Adipocyte (in vitro differentiated cells): ENCODE data around the gene SHISAL1.

Experiments
- DNase-seq: peaks from one replicate; pipeline ENCODE4 v3.0.0-alpha.2; 2015; ENCODE audit warnings: low read depth
- H3K27me3 ChIP-seq: replicated peaks from 2 replicates; pipeline ENCODE4 v1.7.0; 2013; ENCODE audit warnings: mild to moderate bottlenecking, low read length, moderate library complexity; ENCODE audit not compliant: control insufficient read depth, insufficient read depth
- H3K36me3 ChIP-seq: 2 replicates; pipeline ENCODE4 v1.7.0; 2013; ENCODE audit warnings: low read length, mild to moderate bottlenecking, moderate library complexity; ENCODE audit not compliant: control insufficient read depth, insufficient read depth, severe bottlenecking
- H3K4me1 ChIP-seq: 2 replicates; pipeline ENCODE4 v1.7.0; 2013; ENCODE audit warnings: mild to moderate bottlenecking, low read length, moderate library complexity; ENCODE audit not compliant: control insufficient read depth, insufficient read depth
- H3K4me3 ChIP-seq: 2 replicates; pipeline ENCODE4 v1.7.0; 2013; ENCODE audit warnings: mild to moderate bottlenecking, low read length, moderate library complexity
- H3K9ac ChIP-seq: 2 replicates; pipeline ENCODE4 v1.7.0; 2013; ENCODE audit warnings: mild to moderate bottlenecking, low read length, moderate library complexity
- H3K9me3 ChIP-seq: 2 replicates; pipeline ENCODE4 v1.7.0; 2013; ENCODE audit warnings: mild to moderate bottlenecking, low read length, moderate library complexity; ENCODE audit not compliant: control insufficient read depth

SHISAL1 gene

GRCh38 chr22:44293876-44294275 is 18.9 kb downstream of the SHISAL1 start:
- peaks cover 6% of the 10 kb centered on the region for H3K9me3 ChIP-seq
- peaks cover 5% of the 10 kb centered on the region for H3K4me1 ChIP-seq
- H3K4me3 ChIP-seq = no peak overlapping the region
- no peak overlapping the region for H3K9ac ChIP-seq
- DNase-seq = no peak
- H3K36me3 ChIP-seq = no peaks in the 10 kb centered on the region
- no peaks in the 10 kb centered on the region for H3K27me3 ChIP-seq

GRCh38 chr22:44293034-44293433 is 19.7 kb downstream of the SHISAL1 start:
- Histone ChIP-seq H3K27me3 (no peaks in the 10 kb centered on the region), H3K36me3 (no peaks in the 10 kb centered on the region), H3K4me3 (no peak overlapping the region), H3K9ac (no peak overlapping the region), H3K9me3 (peaks cover 6% of the 10 kb centered on the region), H3K4me1 (peaks cover 5% of the 10 kb centered on the region)
- DNase-seq = no peak

- DNase-seq = no peak
- Histone ChIP-seq H3K9ac (no peak overlapping the region), H3K4me1 (peaks cover 5% of the 10 kb centered on the region)
Observed at GRCh38 chr22:44292521-44292920, 20.2 kb downstream of the SHISAL1 start.

GRCh38 chr22:44291674-44292360 is 20.9 kb downstream of the SHISAL1 start:
- Histone ChIP-seq H3K27me3 (no peaks in the 10 kb centered on the region), H3K9ac (no peak overlapping the region), H3K9me3 (peaks cover 6% of the 10 kb centered on the region), H3K4me1 (peaks cover 10% of the 10 kb centered on the region), H3K4me3 (no peak overlapping the region), H3K36me3 (no peaks in the 10 kb centered on the region)
- DNase-seq = no peak

More at GRCh38 chr22:44292521-44292920, 20.2 kb downstream of the SHISAL1 start:
- H3K27me3 ChIP-seq = no peaks in the 10 kb centered on the region
- no peak overlapping the region for H3K4me3 ChIP-seq
- H3K36me3 ChIP-seq = no peaks in the 10 kb centered on the region
- H3K9me3 ChIP-seq = peaks cover 6% of the 10 kb centered on the region

- Histone ChIP-seq H3K36me3 (no peaks in the 10 kb centered on the region), H3K4me3 (no peak overlapping the region), H3K9me3 (peaks cover 6% of the 10 kb centered on the region), H3K4me1 (peaks cover 15% of the 10 kb centered on the region), H3K27me3 (no peaks in the 10 kb centered on the region), H3K9ac (no peak overlapping the region)
- DNase-seq = no peak
Observed at GRCh38 chr22:44291265-44291664, 21.5 kb downstream of the SHISAL1 start.

- no peak for DNase-seq
- no peak overlapping the region for H3K9ac ChIP-seq
- H3K4me1 ChIP-seq = peaks cover 17% of the 10 kb centered on the region
- H3K4me3 ChIP-seq = no peak overlapping the region
- peaks cover 3% of the 10 kb centered on the region for H3K9me3 ChIP-seq
- H3K27me3 ChIP-seq = no peaks in the 10 kb centered on the region
- no peaks in the 10 kb centered on the region for H3K36me3 ChIP-seq
Observed at GRCh38 chr22:44289414-44290171, 23.2 kb downstream of the SHISAL1 start.

GRCh38 chr22:44288913-44289312 is 23.8 kb downstream of the SHISAL1 start:
- H3K9ac ChIP-seq = no peak overlapping the region
- DNase-seq = no peak
- H3K4me3 ChIP-seq = no peak overlapping the region
- H3K27me3 ChIP-seq = no peaks in the 10 kb centered on the region
- H3K9me3 ChIP-seq = no peaks in the 10 kb centered on the region
- H3K4me1 ChIP-seq = peaks cover 17% of the 10 kb centered on the region
- H3K36me3 ChIP-seq = no peaks in the 10 kb centered on the region

- Histone ChIP-seq H3K9me3 (no peaks in the 10 kb centered on the region), H3K9ac (no peak overlapping the region), H3K4me3 (no peak overlapping the region), H3K36me3 (no peaks in the 10 kb centered on the region), H3K4me1 (peaks cover 17% of the 10 kb centered on the region), H3K27me3 (no peaks in the 10 kb centered on the region)
- DNase-seq = no peak
Observed at GRCh38 chr22:44287741-44288140, 25.0 kb downstream of the SHISAL1 start.

- Histone ChIP-seq H3K27me3 (peaks cover 5% of the 10 kb centered on the region), H3K9ac (no peak overlapping the region), H3K4me3 (no peak overlapping the region), H3K4me1 (peaks cover 17% of the 10 kb centered on the region), H3K36me3 (no peaks in the 10 kb centered on the region), H3K9me3 (no peaks in the 10 kb centered on the region)
- no peak for DNase-seq
Observed at GRCh38 chr22:44287121-44287693, 25.5 kb downstream of the SHISAL1 start.

GRCh38 chr22:44286646-44287045 is 26.1 kb downstream of the SHISAL1 start:
- peaks cover 17% of the 10 kb centered on the region for H3K4me1 ChIP-seq
- H3K36me3 ChIP-seq = no peaks in the 10 kb centered on the region
- DNase-seq = no peak
- H3K4me3 ChIP-seq = no peak overlapping the region
- H3K27me3 ChIP-seq = peaks cover 6% of the 10 kb centered on the region
- no peak overlapping the region for H3K9ac ChIP-seq
- H3K9me3 ChIP-seq = no peaks in the 10 kb centered on the region

- Histone ChIP-seq H3K4me3 (no peak overlapping the region), H3K9ac (no peak overlapping the region), H3K27me3 (peaks cover 13% of the 10 kb centered on the region), H3K9me3 (no peaks in the 10 kb centered on the region), H3K4me1 (peaks cover 17% of the 10 kb centered on the region), H3K36me3 (no peaks in the 10 kb centered on the region)
- no peak for DNase-seq
Observed at GRCh38 chr22:44284711-44285110, 28.0 kb downstream of the SHISAL1 start.
